Suppressor macrophage treated with lipopolysaccharide for 1 hour (primary cell): Measurements from ENCODE around the gene INHA.
A peak's percentile ranks its signal among the peaks of the same experiment; 100 is the strongest.

ENCODE experiments used
- DNase-seq, 3 donors: peaks; one replicate each; pipeline ENCODE4 v3.0.0-alpha.2; 2020 to 2022

INHA gene

GRCh38 chr2:219572237-219573001 lies at the start of gene INHA:
TSS of gene INHA (plus strand) at chr2:219572310. CDS start at chr2:219572375, 65 bp downstream.
- DNase-seq, result no peak

GRCh38 chr2:219523031-219523671 lies 49.0 kb upstream of the INHA start:
- no peak for DNase-seq

- no peak for DNase-seq
Observed at GRCh38 chr2:219524817-219525216, 47.3 kb upstream of the INHA start.

- no peak for DNase-seq
Observed at GRCh38 chr2:219525533-219526232, 46.4 kb upstream of the INHA start.

GRCh38 chr2:219526320-219527075 lies 45.6 kb upstream of the INHA start:
- no peak for DNase-seq

- no peak for DNase-seq
Observed at GRCh38 chr2:219527076-219527394, 45.1 kb upstream of the INHA start.

GRCh38 chr2:219527472-219527871 lies 44.6 kb upstream of the INHA start:
- no peak for DNase-seq

GRCh38 chr2:219530048-219530963 lies 41.8 kb upstream of the INHA start:
- peak; percentile 86 to 94 (median 94) for DNase-seq

- DNase-seq, result no peak
Observed at GRCh38 chr2:219531639-219532377, 40.3 kb upstream of the INHA start.

GRCh38 chr2:219532378-219532649 lies 39.8 kb upstream of the INHA start:
- DNase-seq, result no peak

- DNase-seq, result no peak
Observed at GRCh38 chr2:219533930-219534661, 38.0 kb upstream of the INHA start.

- DNase-seq, result no peak
Observed at GRCh38 chr2:219536425-219536824, 35.7 kb upstream of the INHA start.

GRCh38 chr2:219536967-219537366 lies 35.1 kb upstream of the INHA start:
- no peak for DNase-seq

GRCh38 chr2:219537657-219538488 lies 34.2 kb upstream of the INHA start:
- no peak for DNase-seq

- DNase-seq, result no peak
Observed at GRCh38 chr2:219538504-219538951, 33.6 kb upstream of the INHA start.

- no peak for DNase-seq
Observed at GRCh38 chr2:219538956-219539788, 32.9 kb upstream of the INHA start.

GRCh38 chr2:219539926-219540678 lies 32.0 kb upstream of the INHA start:
- no peak for DNase-seq
